GM23338 (cell line): ENCODE measurements around the gene SLC39A5. TPM values are rescaled to one million over a fixed set of nuclear protein-coding genes. Genes with fewer than 3 reads are reported as not detected.
"Not testable (repeated sequence)": the region's sequence is repeated elsewhere in the genome, so short reads cannot be mapped to it uniquely, and the experiment has no call there.

Source experiments
- ATAC-seq: fragments of 200-7000 bp; cut with Tn5 transposase; 3 replicates; pipeline ENCODE4 v1.9.1; 2020
- DNase-seq: peaks from one replicate; pipeline ENCODE4 v3.0.0-alpha.2; 2015; ENCODE audit warnings: low spot score
- H2AFZ ChIP-seq: fragments of 200-600 bp; sonication (generic); 2 replicates; pipeline ENCODE4 v1.8.0; 2016; ENCODE audit warnings: antibody characterized with exemption, mild to moderate bottlenecking, moderate library complexity
- H3F3A ChIP-seq: fragments of 200-600 bp; sonication (generic); replicated peaks from 2 replicates; pipeline ENCODE4 v1.8.0; 2017; ENCODE audit warnings: antibody characterized with exemption, mixed run types, low read depth
- H3K27ac ChIP-seq: fragments of 200-600 bp; sonication (generic); 2 replicates; pipeline ENCODE4 v1.6.1; 2016; ENCODE audit warnings: low read depth
- H3K27me3 ChIP-seq: fragments of 200-600 bp; sonication (generic); 2 replicates; pipeline ENCODE4 v1.8.0; 2016; ENCODE audit warnings: mild to moderate bottlenecking, mixed run types, moderate library complexity; ENCODE audit not compliant: insufficient read depth
- H3K36me3 ChIP-seq: fragments of 200-600 bp; sonication (generic); 2 replicates; pipeline ENCODE4 v1.8.0; 2016; ENCODE audit warnings: mild to moderate bottlenecking; ENCODE audit not compliant: insufficient read depth
- H3K4me1 ChIP-seq: fragments of 200-600 bp; sonication (generic); 2 replicates; pipeline ENCODE4 v1.8.0; 2016; ENCODE audit warnings: mild to moderate bottlenecking, moderate library complexity; ENCODE audit not compliant: insufficient read depth
- H3K4me2 ChIP-seq: fragments of 200-600 bp; sonication (generic); 2 replicates; pipeline ENCODE4 v1.7.1; 2017; ENCODE audit warnings: mixed run types
- H3K4me3 ChIP-seq: fragments of 200-600 bp; sonication (generic); 2 replicates; pipeline ENCODE4 v1.6.1; 2016; ENCODE audit warnings: mixed run types
- H3K79me2 ChIP-seq: fragments of 200-600 bp; sonication (generic); replicated peaks from 2 replicates; pipeline ENCODE4 v1.8.0; 2017; ENCODE audit warnings: mild to moderate bottlenecking; ENCODE audit not compliant: insufficient read depth
- H3K9me2 ChIP-seq: fragments of 200-600 bp; sonication (generic); 2 replicates; pipeline ENCODE4 v1.8.0; 2017; ENCODE audit not compliant: insufficient read depth
- H4K20me1 ChIP-seq: fragments of 200-600 bp; sonication (generic); replicated peaks from 2 replicates; pipeline ENCODE4 v1.8.0; 2017; ENCODE audit warnings: mild to moderate bottlenecking; ENCODE audit not compliant: insufficient read depth
- H3K27ac Mint-ChIP-seq: 2 replicates; pipeline ENCODE4 v1.8.0; 2020; ENCODE audit warnings: inconsistent platforms, mild to moderate bottlenecking, moderate library complexity, mixed read lengths
- H3K27me3 Mint-ChIP-seq: 3 replicates; pipeline ENCODE4 v1.8.0; 2022; ENCODE audit warnings: low read depth, mild to moderate bottlenecking, moderate library complexity, mixed read lengths, inconsistent platforms; ENCODE audit not compliant: insufficient read depth, poor library complexity
- H3K36me3 Mint-ChIP-seq: 3 replicates; pipeline ENCODE4 v1.8.0; 2021; ENCODE audit warnings: low read depth, mild to moderate bottlenecking, inconsistent platforms, moderate library complexity, mixed read lengths
- H3K4me1 Mint-ChIP-seq: 3 replicates; pipeline ENCODE4 v1.8.0; 2020; ENCODE audit warnings: mild to moderate bottlenecking, inconsistent platforms, mixed read lengths
- H3K4me3 Mint-ChIP-seq: 3 replicates; pipeline ENCODE4 v1.8.0; 2021; ENCODE audit warnings: moderate library complexity, mild to moderate bottlenecking, inconsistent platforms, mixed read lengths
- H3K9me3 Mint-ChIP-seq: 3 replicates; pipeline ENCODE4 v1.8.0; 2020; ENCODE audit warnings: moderate library complexity, mild to moderate bottlenecking, inconsistent platforms, mixed read lengths
- EZH2 ChIP-seq: fragments of 200-600 bp; sonication (generic); IDR thresholded peaks from one replicate; pipeline ENCODE4 v1.8.0; 2017; ENCODE audit warnings: antibody characterized with exemption, mild to moderate bottlenecking, low read depth; ENCODE audit not compliant: unreplicated experiment
- EZH2phosphoT487 ChIP-seq: fragments of 200-600 bp; sonication (generic); IDR thresholded peaks from one replicate; pipeline ENCODE4 v1.8.1; 2018; ENCODE audit warnings: antibody characterized with exemption; ENCODE audit not compliant: unreplicated experiment
- STAT1 ChIP-seq: IDR thresholded peaks from one replicate; pipeline ENCODE4 v1.6.1; 2016; ENCODE audit warnings: antibody characterized with exemption; ENCODE audit not compliant: unreplicated experiment
- polyA plus RNA-seq: library from polyadenylated mRNA; unstranded; fragments of >200 nt; fragmentation: Nextera tagmentation; extraction: Ambion mirVana; gene quantifications from 2 replicates; pipeline ENCODE4 v1.2.1, GENCODE V29; 2016
- total RNA-seq: library from RNA; depleted of rRNA; stranded (reverse); fragments of >200 nt; shearing (Covaris generic); gene quantifications from 2 replicates; pipeline ENCODE4 v1.2.3, GENCODE V29; 2014
- TF ChIP-seq, protein P1 (sequence below): IDR thresholded peaks from 2 replicates; pipeline ENCODE4 v1.6.1; 2016; ENCODE audit warnings: antibody characterized with exemption
- TF ChIP-seq, protein P2 (sequence below), 2 experiments: fragments of 200-600 bp in 1 of 2; sonication (generic) in 1 of 2; conservative IDR thresholded peaks; 2 replicates each; pipeline versions ENCODE4 v1.5.1 to v1.6.1; 2016 to 2017; ENCODE audit warnings: antibody characterized with exemption in 2 of 2, low read depth in 2 of 2, mild to moderate bottlenecking in 2 of 2, moderate library complexity in 1 of 2
- TF ChIP-seq, protein P3 (sequence below): IDR thresholded peaks from one replicate; pipeline ENCODE4 v1.6.1; 2018; ENCODE audit warnings: antibody characterized with exemption; ENCODE audit not compliant: unreplicated experiment

Gene SLC39A5
- total and polyA plus RNA-seq, 2 experiments from 2014 or later = 0.29 to 0.59 TPM

DNA sequence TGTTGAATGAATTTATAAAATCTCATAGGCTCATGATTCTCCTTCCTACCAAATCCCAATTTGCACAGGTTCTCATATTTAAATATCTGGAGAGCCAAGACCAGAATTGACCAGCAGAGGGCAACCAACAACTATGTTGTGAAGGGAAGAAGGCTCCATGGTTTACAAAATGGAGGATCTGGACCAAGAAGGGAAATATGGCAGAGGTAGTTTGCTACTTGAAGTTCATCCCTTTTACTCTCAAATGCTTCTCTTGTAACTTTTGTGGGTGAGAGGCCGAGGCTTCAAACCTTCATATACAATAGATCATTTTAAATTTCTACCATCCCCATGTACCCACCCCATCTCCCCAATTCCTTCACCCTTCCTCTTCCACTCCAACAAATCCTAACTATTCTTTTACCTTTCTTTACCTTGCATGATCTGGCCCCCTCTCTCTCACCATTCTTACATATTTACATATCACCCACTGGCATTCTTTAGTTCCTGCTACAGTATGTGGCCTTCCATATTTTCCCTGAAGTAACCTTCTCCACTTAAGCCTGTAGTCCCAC, 36.7 kb upstream of the SLC39A5 start (continued):
- TF ChIP-seq, protein P1, sequence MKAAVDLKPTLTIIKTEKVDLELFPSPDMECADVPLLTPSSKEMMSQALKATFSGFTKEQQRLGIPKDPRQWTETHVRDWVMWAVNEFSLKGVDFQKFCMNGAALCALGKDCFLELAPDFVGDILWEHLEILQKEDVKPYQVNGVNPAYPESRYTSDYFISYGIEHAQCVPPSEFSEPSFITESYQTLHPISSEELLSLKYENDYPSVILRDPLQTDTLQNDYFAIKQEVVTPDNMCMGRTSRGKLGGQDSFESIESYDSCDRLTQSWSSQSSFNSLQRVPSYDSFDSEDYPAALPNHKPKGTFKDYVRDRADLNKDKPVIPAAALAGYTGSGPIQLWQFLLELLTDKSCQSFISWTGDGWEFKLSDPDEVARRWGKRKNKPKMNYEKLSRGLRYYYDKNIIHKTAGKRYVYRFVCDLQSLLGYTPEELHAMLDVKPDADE = no peak
- no peak for TF ChIP-seq EZH2phosphoT487
- TF ChIP-seq, protein P2, sequence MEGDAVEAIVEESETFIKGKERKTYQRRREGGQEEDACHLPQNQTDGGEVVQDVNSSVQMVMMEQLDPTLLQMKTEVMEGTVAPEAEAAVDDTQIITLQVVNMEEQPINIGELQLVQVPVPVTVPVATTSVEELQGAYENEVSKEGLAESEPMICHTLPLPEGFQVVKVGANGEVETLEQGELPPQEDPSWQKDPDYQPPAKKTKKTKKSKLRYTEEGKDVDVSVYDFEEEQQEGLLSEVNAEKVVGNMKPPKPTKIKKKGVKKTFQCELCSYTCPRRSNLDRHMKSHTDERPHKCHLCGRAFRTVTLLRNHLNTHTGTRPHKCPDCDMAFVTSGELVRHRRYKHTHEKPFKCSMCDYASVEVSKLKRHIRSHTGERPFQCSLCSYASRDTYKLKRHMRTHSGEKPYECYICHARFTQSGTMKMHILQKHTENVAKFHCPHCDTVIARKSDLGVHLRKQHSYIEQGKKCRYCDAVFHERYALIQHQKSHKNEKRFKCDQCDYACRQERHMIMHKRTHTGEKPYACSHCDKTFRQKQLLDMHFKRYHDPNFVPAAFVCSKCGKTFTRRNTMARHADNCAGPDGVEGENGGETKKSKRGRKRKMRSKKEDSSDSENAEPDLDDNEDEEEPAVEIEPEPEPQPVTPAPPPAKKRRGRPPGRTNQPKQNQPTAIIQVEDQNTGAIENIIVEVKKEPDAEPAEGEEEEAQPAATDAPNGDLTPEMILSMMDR (conservative IDR thresholded peaks at IDR 0.05; ENCODE audit: low read depth in 2 of 2) = peak; percentile 91 to 98
- no peak for TF ChIP-seq EZH2
- TF ChIP-seq, protein P3, sequence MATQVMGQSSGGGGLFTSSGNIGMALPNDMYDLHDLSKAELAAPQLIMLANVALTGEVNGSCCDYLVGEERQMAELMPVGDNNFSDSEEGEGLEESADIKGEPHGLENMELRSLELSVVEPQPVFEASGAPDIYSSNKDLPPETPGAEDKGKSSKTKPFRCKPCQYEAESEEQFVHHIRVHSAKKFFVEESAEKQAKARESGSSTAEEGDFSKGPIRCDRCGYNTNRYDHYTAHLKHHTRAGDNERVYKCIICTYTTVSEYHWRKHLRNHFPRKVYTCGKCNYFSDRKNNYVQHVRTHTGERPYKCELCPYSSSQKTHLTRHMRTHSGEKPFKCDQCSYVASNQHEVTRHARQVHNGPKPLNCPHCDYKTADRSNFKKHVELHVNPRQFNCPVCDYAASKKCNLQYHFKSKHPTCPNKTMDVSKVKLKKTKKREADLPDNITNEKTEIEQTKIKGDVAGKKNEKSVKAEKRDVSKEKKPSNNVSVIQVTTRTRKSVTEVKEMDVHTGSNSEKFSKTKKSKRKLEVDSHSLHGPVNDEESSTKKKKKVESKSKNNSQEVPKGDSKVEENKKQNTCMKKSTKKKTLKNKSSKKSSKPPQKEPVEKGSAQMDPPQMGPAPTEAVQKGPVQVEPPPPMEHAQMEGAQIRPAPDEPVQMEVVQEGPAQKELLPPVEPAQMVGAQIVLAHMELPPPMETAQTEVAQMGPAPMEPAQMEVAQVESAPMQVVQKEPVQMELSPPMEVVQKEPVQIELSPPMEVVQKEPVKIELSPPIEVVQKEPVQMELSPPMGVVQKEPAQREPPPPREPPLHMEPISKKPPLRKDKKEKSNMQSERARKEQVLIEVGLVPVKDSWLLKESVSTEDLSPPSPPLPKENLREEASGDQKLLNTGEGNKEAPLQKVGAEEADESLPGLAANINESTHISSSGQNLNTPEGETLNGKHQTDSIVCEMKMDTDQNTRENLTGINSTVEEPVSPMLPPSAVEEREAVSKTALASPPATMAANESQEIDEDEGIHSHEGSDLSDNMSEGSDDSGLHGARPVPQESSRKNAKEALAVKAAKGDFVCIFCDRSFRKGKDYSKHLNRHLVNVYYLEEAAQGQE = no peak
- no peak for TF ChIP-seq STAT1

DNA sequence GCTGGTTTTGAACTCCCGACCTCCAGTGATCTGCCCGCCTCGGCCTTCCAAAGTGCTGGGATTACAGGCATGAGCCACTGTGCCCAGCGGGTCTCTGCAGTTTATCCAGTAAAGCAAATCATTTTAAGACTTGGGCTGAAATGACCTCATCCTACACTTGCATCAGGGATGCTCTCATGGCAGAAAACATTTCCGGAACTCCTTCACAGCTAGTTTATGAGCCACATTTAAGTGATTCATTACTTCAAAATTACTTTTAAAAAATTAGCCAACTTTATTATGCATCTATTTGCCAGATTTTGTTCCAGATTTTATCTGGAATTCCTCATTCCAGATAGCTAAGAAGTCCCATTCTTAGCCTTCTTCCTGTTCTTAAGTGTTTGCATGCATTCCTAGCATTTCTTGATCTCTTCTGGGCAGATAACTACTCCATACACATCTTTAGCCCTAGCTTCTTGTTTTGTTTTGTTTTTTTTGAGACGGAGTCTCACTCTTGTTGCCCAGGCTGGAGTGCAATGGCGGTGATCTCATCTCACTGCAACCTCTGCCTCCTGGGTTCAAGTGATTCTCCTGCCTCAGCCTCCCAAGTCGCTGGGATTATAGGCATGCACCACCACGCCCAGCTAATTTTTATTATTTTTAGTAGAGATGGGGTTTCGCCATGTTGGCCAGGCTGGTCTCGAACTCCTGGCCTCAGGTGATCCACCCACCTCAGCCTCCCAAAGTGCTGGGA, 32.9 kb upstream of the SLC39A5 start:
- H3K27ac ChIP-seq, H3K27me3 ChIP-seq, H3K9me2 ChIP-seq, H3K4me3 Mint-ChIP-seq, H3K4me3 ChIP-seq, H3F3A ChIP-seq, H3K27ac Mint-ChIP-seq, H3K9me3 Mint-ChIP-seq, H3K36me3 ChIP-seq, H4K20me1 ChIP-seq, H3K4me1 ChIP-seq, ATAC-seq, H2AFZ ChIP-seq, H3K79me2 ChIP-seq: not testable (repeated sequence)
- H3K4me2 ChIP-seq = 0 out of 2 replicates have a peak overlapping the region, but pooled peaks have one; percentile 11
- peaks cover 29% of the 10 kb centered on the region for H3K4me1 Mint-ChIP-seq
- DNase-seq = peak; percentile 45
- peaks cover 14% of the 10 kb centered on the region for H3K27me3 Mint-ChIP-seq
- peaks cover 13% of the 10 kb centered on the region; the same call in 2 of the 3 replicates for H3K36me3 Mint-ChIP-seq
